ENCODE measurements around the gene TSPAN9. TPM values are rescaled to one million over a fixed set of nuclear protein-coding genes. Genes with fewer than 3 reads are reported as not detected.

TSPAN9 gene
- polyA plus RNA-seq, 1 of the 3 experiments (the other 2 are of a cell fraction), result 34.9 TPM

DNA sequence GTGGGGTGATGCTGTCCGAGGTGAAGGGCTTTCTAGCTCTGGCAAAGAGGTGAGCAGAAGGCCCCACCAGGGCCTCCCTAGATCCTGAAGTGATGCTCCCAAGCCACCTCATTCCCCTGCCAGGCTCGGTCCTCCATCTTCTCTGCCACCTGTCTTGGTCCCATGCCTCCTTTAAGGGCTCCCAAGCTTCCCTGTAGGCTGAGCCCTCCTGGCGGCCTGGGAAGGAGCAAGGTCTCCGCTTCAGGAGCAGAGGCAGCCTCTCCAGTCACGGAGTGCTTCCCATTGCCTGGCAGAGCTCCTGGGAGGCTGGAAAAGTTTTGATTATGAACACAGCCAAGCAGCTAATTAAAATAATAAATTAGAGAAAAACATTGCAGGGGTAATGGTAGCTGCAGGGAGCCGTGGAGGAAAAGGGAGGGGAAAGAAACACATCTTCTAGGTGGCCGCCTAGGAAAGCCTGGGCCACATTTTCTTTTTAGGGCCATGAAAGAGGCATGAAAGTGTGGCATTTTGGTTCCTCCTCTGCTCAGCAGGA is 253.9 kb downstream of the TSPAN9 start:
- H4K20me1 ChIP-seq (ENCODE audit: insufficient read depth), result no peaks in the 10 kb centered on the region
- ChIA-PET POLR2A (no interaction called here), CTCF (interaction anchor here (0.9 to 8.4 kb wide), 3 partner anchors 17 to 128 kb away, joined by 3 to 63 read pairs (median 4); no protein-coding TSS in a partner anchor)
- TF ChIP-seq TCF12 (IDR thresholded peaks at IDR 0.05) (no peak), CHD2 (IDR thresholded peaks at IDR 0.05; ENCODE audit: low read length, partially characterized antibody) (no peak), RAD21 (IDR thresholded peaks at IDR 0.05; ENCODE audit: low read length) (no peak), MXI1 (IDR thresholded peaks at IDR 0.05; ENCODE audit: low read depth, low read length) (no peak), EP300 (IDR thresholded peaks at IDR 0.05; ENCODE audit: borderline replicate concordance in 1 of 2, low read depth in 1 of 2, low read length in 1 of 2) (no peak), SIN3A (IDR thresholded peaks at IDR 0.05; ENCODE audit: borderline replicate concordance, low read depth, low read length) (no peak), ELF1 (IDR thresholded peaks at IDR 0.05) (no peak), RXRA (IDR thresholded peaks at IDR 0.05; ENCODE audit: borderline replicate concordance, low read depth) (no peak), POLR2AphosphoS5 (IDR thresholded peaks at IDR 0.05; ENCODE audit: low read depth, low read length) (no peak), RFX5 (IDR thresholded peaks at IDR 0.05; ENCODE audit: low read length) (no peak), TEAD4 (IDR thresholded peaks at IDR 0.05; ENCODE audit: borderline replicate concordance, insufficient read depth) (no peak), GABPA (IDR thresholded peaks at IDR 0.05; ENCODE audit: low read depth) (no peak), NFIC (IDR thresholded peaks at IDR 0.05; ENCODE audit: borderline replicate concordance) (no peak), TAF1 (IDR thresholded peaks at IDR 0.05; ENCODE audit: borderline replicate concordance, low read depth, low read length) (no peak)
- TF ChIP-seq, protein P1, sequence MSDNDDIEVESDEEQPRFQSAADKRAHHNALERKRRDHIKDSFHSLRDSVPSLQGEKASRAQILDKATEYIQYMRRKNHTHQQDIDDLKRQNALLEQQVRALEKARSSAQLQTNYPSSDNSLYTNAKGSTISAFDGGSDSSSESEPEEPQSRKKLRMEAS (IDR thresholded peaks at IDR 0.05; ENCODE audit: low read depth), result no peak
- TF ChIP-seq, protein P2, sequence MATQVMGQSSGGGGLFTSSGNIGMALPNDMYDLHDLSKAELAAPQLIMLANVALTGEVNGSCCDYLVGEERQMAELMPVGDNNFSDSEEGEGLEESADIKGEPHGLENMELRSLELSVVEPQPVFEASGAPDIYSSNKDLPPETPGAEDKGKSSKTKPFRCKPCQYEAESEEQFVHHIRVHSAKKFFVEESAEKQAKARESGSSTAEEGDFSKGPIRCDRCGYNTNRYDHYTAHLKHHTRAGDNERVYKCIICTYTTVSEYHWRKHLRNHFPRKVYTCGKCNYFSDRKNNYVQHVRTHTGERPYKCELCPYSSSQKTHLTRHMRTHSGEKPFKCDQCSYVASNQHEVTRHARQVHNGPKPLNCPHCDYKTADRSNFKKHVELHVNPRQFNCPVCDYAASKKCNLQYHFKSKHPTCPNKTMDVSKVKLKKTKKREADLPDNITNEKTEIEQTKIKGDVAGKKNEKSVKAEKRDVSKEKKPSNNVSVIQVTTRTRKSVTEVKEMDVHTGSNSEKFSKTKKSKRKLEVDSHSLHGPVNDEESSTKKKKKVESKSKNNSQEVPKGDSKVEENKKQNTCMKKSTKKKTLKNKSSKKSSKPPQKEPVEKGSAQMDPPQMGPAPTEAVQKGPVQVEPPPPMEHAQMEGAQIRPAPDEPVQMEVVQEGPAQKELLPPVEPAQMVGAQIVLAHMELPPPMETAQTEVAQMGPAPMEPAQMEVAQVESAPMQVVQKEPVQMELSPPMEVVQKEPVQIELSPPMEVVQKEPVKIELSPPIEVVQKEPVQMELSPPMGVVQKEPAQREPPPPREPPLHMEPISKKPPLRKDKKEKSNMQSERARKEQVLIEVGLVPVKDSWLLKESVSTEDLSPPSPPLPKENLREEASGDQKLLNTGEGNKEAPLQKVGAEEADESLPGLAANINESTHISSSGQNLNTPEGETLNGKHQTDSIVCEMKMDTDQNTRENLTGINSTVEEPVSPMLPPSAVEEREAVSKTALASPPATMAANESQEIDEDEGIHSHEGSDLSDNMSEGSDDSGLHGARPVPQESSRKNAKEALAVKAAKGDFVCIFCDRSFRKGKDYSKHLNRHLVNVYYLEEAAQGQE (IDR thresholded peaks at IDR 0.05; ENCODE audit: low read depth, low read length), result no peak
- TF ChIP-seq, protein P3, sequence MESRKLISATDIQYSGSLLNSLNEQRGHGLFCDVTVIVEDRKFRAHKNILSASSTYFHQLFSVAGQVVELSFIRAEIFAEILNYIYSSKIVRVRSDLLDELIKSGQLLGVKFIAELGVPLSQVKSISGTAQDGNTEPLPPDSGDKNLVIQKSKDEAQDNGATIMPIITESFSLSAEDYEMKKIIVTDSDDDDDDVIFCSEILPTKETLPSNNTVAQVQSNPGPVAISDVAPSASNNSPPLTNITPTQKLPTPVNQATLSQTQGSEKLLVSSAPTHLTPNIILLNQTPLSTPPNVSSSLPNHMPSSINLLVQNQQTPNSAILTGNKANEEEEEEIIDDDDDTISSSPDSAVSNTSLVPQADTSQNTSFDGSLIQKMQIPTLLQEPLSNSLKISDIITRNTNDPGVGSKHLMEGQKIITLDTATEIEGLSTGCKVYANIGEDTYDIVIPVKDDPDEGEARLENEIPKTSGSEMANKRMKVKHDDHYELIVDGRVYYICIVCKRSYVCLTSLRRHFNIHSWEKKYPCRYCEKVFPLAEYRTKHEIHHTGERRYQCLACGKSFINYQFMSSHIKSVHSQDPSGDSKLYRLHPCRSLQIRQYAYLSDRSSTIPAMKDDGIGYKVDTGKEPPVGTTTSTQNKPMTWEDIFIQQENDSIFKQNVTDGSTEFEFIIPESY (IDR thresholded peaks at IDR 0.05; ENCODE audit: borderline replicate concordance, low read depth), result no peak
- TF ChIP-seq, protein P4, sequence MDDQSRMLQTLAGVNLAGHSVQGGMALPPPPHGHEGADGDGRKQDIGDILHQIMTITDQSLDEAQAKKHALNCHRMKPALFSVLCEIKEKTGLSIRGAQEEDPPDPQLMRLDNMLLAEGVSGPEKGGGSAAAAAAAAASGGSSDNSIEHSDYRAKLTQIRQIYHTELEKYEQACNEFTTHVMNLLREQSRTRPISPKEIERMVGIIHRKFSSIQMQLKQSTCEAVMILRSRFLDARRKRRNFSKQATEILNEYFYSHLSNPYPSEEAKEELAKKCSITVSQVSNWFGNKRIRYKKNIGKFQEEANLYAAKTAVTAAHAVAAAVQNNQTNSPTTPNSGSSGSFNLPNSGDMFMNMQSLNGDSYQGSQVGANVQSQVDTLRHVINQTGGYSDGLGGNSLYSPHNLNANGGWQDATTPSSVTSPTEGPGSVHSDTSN (IDR thresholded peaks at IDR 0.05), result no peak
- TF ChIP-seq, protein P5, sequence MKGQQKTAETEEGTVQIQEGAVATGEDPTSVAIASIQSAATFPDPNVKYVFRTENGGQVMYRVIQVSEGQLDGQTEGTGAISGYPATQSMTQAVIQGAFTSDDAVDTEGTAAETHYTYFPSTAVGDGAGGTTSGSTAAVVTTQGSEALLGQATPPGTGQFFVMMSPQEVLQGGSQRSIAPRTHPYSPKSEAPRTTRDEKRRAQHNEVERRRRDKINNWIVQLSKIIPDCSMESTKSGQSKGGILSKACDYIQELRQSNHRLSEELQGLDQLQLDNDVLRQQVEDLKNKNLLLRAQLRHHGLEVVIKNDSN (IDR thresholded peaks at IDR 0.05; ENCODE audit: borderline replicate concordance, low read depth), result no peak
- no peaks in the 10 kb centered on the region for H3K4me1 ChIP-seq (ENCODE audit: control insufficient read depth in 1 of 2, insufficient read depth in 2 of 2, low read depth in 1 of 2, low read length in 1 of 2)
- 39% methylated on average over 6 of the region's 7 CpGs for WGBS (ENCODE audit: low lambda C conversion rate)
- H3K4me2 ChIP-seq, result no peak overlapping the region
- H3K4me3 ChIP-seq (ENCODE audit: low read depth in 2 of 2, low read length in 1 of 2), result no peak overlapping the region
- H3K9me3 ChIP-seq, result no peaks in the 10 kb centered on the region
- H3K9ac ChIP-seq, result no peak overlapping the region
- H3K27ac ChIP-seq (ENCODE audit: low read depth in 2 of 2, low read length in 1 of 2), result no peak overlapping the region
- no peaks in the 10 kb centered on the region for H3K9me2 ChIP-seq
- H3K79me2 ChIP-seq (ENCODE audit: insufficient read depth), result no peaks in the 10 kb centered on the region
- H2AFZ ChIP-seq (ENCODE audit: low read depth), result no peak overlapping the region
- no peaks in the 10 kb centered on the region for H3K36me3 ChIP-seq (replicated peaks in 1 of 2; ENCODE audit: control insufficient read depth in 1 of 2, insufficient read depth in 2 of 2, low read length in 1 of 2)
- DNase-seq, result no peak
- H3K27me3 ChIP-seq (ENCODE audit: insufficient read depth), result peaks cover 17% of the 10 kb centered on the region; the same call in 1 of the 2 replicates
- no peaks in the 10 kb centered on the region for H3F3A ChIP-seq (replicated peaks; ENCODE audit: insufficient read depth)

Data from SK-N-SH (cell line).